HepG2 (cell line): ENCODE data around the gene B3GNT9. TPM values are rescaled to one million over a fixed set of nuclear protein-coding genes. Genes with fewer than 3 reads are reported as not detected.

Source experiments
- CBX5 ChIP-seq: sonication (generic); formaldehyde crosslinking; IDR thresholded peaks from 2 replicates; pipeline ENCODE4 v1.4.0; 2020; ENCODE audit warnings: missing genetic modification reagents, borderline replicate concordance
- CHCHD3 ChIP-seq: sonication (generic); formaldehyde crosslinking; IDR thresholded peaks from 2 replicates; pipeline ENCODE4 v1.8.0; 2022; ENCODE audit warnings: mild to moderate bottlenecking, missing genetic modification reagents, moderate library complexity
- ERF ChIP-seq: IDR thresholded peaks from 2 replicates; pipeline ENCODE4 v1.6.1; 2018; ENCODE audit warnings: missing biosample characterization, missing genetic modification reagents
- EZH2 ChIP-seq: conservative IDR thresholded peaks from 2 replicates; pipeline ENCODE4 v1.6.1; 2012; ENCODE audit warnings: mild to moderate bottlenecking, low read depth, low read length, moderate library complexity
- KDM4B ChIP-seq: sonication (generic); formaldehyde crosslinking; IDR thresholded peaks from 2 replicates; pipeline ENCODE4 v1.4.0; 2020; ENCODE audit warnings: missing genetic modification reagents
- MLLT10 ChIP-seq: sonication (generic); formaldehyde crosslinking; IDR thresholded peaks from 2 replicates; pipeline ENCODE4 v1.4.0; 2020; ENCODE audit warnings: missing genetic modification reagents
- SP1 ChIP-seq, 2 experiments: fragments of 450-650 bp in 1 of 2; sonication (generic) in 1 of 2; formaldehyde crosslinking in 1 of 2; IDR thresholded peaks; 2 replicates each; pipeline versions ENCODE4 v1.4.0 to v1.6.1; 2016 to 2020; ENCODE audit warnings: missing genetic modification reagents in 1 of 2
- ZBTB20 ChIP-seq: sonication (generic); formaldehyde crosslinking; IDR thresholded peaks from 2 replicates; pipeline ENCODE4 v1.8.1; 2023; ENCODE audit warnings: missing genetic modification reagents, low read depth, mild to moderate bottlenecking, borderline replicate concordance
- ZNF143 ChIP-seq: sonication (generic); formaldehyde crosslinking; IDR thresholded peaks from 2 replicates; pipeline ENCODE4 v1.4.0; 2020; ENCODE audit warnings: missing genetic modification reagents
- ZNF382 ChIP-seq: sonication (generic); formaldehyde crosslinking; IDR thresholded peaks from 2 replicates; pipeline ENCODE4 v1.5.0; 2020; ENCODE audit warnings: missing genetic modification reagents, mild to moderate bottlenecking, borderline replicate concordance
- ZNF501 ChIP-seq: sonication (generic); formaldehyde crosslinking; IDR thresholded peaks from 2 replicates; pipeline ENCODE4 v1.5.1; 2020; ENCODE audit warnings: mild to moderate bottlenecking, moderate library complexity, missing genetic modification reagents
- polyA plus RNA-seq, 8 experiments: library from polyadenylated mRNA; depleted of rRNA in 3 of 8; stranded (reverse) in 7 of 8; unstranded in 1 of 8; fragments of >200 nt; fragmentation: Illumina TruSeq in 4 of 8; extraction: Trizol in 4 of 8; gene quantifications; 2 replicates each; pipeline versions ENCODE4 v1.2.1 to v1.2.3, GENCODE V29; 2011 to 2016; ENCODE audit warnings: low read depth in 4 of 8, missing spikeins in 1 of 8, mixed read lengths in 1 of 8; ENCODE audit not compliant: insufficient read depth in 1 of 8
- total RNA-seq, 5 experiments: library from RNA; depleted of rRNA; stranded (reverse); fragments of >200 nt; fragmentation: Illumina TruSeq; extraction: Trizol; gene quantifications; 2 replicates each; pipeline ENCODE4 v1.2.3, GENCODE V29; 2016; ENCODE audit warnings: low read depth in 1 of 5
- TF ChIP-seq, protein P1 (sequence below), 2 experiments: sonication (generic) in 1 of 2; formaldehyde crosslinking in 1 of 2; IDR thresholded peaks; 2 replicates each; pipeline versions ENCODE4 v1.4.0 to v1.6.1; 2018 to 2020; ENCODE audit warnings: missing genetic modification reagents in 2 of 2, borderline replicate concordance in 1 of 2, low read depth in 1 of 2, mild to moderate bottlenecking in 1 of 2, missing biosample characterization in 1 of 2
- TF ChIP-seq, protein P2 (sequence below): sonication (generic); formaldehyde crosslinking; IDR thresholded peaks from one replicate; pipeline ENCODE4 v1.5.1; 2020; ENCODE audit warnings: mild to moderate bottlenecking, missing genetic modification reagents; ENCODE audit errors: not compliant biosample characterization
- TF ChIP-seq, protein P3 (sequence below): sonication (generic); formaldehyde crosslinking; IDR thresholded peaks from 2 replicates; pipeline ENCODE4 v1.5.0; 2020; ENCODE audit warnings: missing genetic modification reagents
- TF ChIP-seq, protein P4 (sequence below): sonication (generic); formaldehyde crosslinking; IDR thresholded peaks from 2 replicates; pipeline ENCODE4 v1.8.0; 2022; ENCODE audit warnings: mild to moderate bottlenecking, missing genetic modification reagents

Gene B3GNT9
- total and polyA plus RNA-seq, 2 of the 13 experiments (the other 11 are each of a cell fraction or from before 2014, with no cell fraction given) = 1.5 to 3.1 TPM

DNA sequence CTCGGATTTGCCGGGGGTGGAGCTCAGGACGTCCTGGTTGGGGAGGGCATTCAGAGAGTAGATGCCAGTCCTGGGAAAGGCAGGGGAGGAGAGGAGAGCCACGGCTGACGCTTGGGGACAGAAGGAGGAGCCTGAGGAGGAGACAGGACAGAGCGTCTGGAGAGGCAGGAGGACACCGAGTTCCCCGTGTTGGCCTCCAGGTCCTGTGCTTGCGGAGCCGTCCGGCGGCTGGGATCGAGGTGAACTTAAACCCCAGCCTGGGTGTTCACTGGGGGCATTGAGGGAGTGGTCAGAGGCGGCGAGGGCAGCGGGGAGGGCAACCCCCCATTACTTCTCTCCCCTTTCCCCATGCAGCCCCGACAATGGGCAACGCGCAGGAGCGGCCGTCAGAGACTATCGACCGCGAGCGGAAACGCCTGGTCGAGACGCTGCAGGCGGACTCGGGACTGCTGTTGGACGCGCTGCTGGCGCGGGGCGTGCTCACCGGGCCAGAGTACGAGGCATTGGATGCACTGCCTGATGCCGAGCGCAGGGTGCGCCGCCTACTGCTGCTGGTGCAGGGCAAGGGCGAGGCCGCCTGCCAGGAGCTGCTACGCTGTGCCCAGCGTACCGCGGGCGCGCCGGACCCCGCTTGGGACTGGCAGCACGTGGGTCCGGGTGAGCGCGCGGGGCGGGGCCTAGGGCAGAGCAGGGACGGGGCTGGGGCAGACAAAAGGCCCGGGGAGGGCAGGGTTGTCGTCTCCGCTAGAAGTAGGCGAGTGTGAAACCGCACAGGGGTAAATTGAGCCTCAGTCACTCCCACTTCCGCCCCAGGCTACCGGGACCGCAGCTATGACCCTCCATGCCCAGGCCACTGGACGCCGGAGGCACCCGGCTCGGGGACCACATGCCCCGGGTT is 23.3 kb upstream of the B3GNT9 start (continued):
- TF ChIP-seq, protein P1, sequence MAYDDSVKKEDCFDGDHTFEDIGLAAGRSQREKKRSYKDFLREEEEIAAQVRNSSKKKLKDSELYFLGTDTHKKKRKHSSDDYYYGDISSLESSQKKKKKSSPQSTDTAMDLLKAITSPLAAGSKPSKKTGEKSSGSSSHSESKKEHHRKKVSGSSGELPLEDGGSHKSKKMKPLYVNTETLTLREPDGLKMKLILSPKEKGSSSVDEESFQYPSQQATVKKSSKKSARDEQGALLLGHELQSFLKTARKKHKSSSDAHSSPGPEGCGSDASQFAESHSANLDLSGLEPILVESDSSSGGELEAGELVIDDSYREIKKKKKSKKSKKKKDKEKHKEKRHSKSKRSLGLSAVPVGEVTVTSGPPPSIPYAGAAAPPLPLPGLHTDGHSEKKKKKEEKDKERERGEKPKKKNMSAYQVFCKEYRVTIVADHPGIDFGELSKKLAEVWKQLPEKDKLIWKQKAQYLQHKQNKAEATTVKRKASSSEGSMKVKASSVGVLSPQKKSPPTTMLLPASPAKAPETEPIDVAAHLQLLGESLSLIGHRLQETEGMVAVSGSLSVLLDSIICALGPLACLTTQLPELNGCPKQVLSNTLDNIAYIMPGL (CRISPR knock-in tag; IDR thresholded peaks at IDR 0.05; ENCODE audit: borderline replicate concordance in 1 of 2, low read depth in 1 of 2) = peak; percentile 94 to 96
- TF ChIP-seq ZNF382 (no peak), CBX5 (CRISPR knock-in tag) (peak; percentile 77), ZNF143 (CRISPR knock-in tag) (peak; percentile 46), ZBTB20 (peak; percentile 85; the same call in 1 of the 2 replicates), MLLT10 (no peak), EZH2 (no peak), SP1 (IDR thresholded peaks at IDR 0.05) (no peak), SP1 (CRISPR knock-in tag; IDR thresholded peaks at IDR 0.05) (peak; percentile 43), ZNF501 (CRISPR knock-in tag) (peak; percentile 91), ERF (peak; percentile 97), CHCHD3 (CRISPR knock-in tag) (peak; percentile 37; the same call in 1 of the 2 replicates), KDM4B (CRISPR knock-in tag) (peak; percentile 64; the same call in 1 of the 2 replicates)
- TF ChIP-seq, protein P2, sequence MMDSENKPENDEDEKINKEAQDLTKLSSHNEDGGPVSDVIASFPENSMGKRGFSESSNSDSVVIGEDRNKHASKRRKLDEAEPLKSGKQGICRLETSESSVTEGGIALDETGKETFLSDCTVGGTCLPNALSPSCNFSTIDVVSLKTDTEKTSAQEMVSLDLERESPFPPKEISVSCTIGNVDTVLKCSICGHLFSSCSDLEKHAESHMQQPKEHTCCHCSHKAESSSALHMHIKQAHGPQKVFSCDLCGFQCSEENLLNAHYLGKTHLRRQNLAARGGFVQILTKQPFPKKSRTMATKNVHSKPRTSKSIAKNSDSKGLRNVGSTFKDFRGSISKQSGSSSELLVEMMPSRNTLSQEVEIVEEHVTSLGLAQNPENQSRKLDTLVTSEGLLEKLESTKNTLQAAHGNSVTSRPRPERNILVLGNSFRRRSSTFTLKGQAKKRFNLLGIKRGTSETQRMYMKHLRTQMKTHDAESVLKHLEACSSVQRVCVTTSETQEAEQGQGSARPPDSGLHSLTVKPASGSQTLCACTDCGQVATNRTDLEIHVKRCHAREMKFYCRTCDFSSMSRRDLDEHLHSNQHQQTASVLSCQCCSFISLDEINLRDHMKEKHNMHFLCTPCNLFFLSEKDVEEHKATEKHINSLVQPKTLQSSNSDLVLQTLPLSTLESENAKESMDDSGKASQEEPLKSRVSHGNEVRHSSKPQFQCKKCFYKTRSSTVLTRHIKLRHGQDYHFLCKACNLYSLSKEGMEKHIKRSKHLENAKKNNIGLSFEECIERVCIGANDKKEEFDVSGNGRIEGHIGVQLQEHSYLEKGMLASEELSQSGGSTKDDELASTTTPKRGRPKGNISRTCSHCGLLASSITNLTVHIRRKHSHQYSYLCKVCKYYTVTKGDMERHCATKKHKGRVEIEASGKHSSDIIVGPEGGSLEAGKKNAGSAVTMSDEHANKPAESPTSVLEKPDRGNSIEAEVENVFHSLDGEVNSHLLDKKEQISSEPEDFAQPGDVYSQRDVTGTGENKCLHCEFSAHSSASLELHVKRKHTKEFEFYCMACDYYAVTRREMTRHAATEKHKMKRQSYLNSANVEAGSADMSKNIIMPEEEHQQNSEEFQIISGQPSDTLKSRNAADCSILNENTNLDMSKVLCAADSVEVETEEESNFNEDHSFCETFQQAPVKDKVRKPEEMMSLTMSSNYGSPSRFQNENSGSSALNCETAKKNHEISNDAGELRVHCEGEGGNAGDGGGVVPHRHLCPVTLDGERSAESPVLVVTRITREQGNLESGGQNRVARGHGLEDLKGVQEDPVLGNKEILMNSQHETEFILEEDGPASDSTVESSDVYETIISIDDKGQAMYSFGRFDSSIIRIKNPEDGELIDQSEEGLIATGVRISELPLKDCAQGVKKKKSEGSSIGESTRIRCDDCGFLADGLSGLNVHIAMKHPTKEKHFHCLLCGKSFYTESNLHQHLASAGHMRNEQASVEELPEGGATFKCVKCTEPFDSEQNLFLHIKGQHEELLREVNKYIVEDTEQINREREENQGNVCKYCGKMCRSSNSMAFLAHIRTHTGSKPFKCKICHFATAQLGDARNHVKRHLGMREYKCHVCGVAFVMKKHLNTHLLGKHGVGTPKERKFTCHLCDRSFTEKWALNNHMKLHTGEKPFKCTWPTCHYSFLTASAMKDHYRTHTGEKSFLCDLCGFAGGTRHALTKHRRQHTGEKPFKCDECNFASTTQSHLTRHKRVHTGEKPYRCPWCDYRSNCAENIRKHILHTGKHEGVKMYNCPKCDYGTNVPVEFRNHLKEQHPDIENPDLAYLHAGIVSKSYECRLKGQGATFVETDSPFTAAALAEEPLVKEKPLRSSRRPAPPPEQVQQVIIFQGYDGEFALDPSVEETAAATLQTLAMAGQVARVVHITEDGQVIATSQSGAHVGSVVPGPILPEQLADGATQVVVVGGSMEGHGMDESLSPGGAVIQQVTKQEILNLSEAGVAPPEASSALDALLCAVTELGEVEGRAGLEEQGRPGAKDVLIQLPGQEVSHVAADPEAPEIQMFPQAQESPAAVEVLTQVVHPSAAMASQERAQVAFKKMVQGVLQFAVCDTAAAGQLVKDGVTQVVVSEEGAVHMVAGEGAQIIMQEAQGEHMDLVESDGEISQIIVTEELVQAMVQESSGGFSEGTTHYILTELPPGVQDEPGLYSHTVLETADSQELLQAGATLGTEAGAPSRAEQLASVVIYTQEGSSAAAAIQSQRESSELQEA (CRISPR knock-in tag) = peak; percentile 91
- TF ChIP-seq, protein P3, sequence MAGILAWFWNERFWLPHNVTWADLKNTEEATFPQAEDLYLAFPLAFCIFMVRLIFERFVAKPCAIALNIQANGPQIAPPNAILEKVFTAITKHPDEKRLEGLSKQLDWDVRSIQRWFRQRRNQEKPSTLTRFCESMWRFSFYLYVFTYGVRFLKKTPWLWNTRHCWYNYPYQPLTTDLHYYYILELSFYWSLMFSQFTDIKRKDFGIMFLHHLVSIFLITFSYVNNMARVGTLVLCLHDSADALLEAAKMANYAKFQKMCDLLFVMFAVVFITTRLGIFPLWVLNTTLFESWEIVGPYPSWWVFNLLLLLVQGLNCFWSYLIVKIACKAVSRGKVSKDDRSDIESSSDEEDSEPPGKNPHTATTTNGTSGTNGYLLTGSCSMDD (CRISPR knock-in tag) = 0 out of 2 replicates have a peak, but pooled peaks have one; percentile 23
- TF ChIP-seq, protein P4, sequence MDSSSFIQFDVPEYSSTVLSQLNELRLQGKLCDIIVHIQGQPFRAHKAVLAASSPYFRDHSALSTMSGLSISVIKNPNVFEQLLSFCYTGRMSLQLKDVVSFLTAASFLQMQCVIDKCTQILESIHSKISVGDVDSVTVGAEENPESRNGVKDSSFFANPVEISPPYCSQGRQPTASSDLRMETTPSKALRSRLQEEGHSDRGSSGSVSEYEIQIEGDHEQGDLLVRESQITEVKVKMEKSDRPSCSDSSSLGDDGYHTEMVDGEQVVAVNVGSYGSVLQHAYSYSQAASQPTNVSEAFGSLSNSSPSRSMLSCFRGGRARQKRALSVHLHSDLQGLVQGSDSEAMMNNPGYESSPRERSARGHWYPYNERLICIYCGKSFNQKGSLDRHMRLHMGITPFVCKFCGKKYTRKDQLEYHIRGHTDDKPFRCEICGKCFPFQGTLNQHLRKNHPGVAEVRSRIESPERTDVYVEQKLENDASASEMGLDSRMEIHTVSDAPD (CRISPR knock-in tag) = peak; percentile 89
